Neuron (in vitro differentiated cells): ENCODE data around the gene ABHD3.
"Not testable (repeated sequence)": the region's sequence is repeated elsewhere in the genome, so short reads cannot be mapped to it uniquely, and the experiment has no call there.

Source experiments
- H2AFZ ChIP-seq: one replicate; pipeline ENCODE4 v1.6.1; 2013; ENCODE audit warnings: low read depth, mild to moderate bottlenecking, inconsistent platforms, low read length, moderate library complexity
- H3K27me3 ChIP-seq: one replicate; pipeline ENCODE4 v1.6.1; 2013; ENCODE audit warnings: low read length; ENCODE audit not compliant: insufficient read depth
- H3K36me3 ChIP-seq: one replicate; pipeline ENCODE4 v1.6.1; 2013; ENCODE audit warnings: low read length; ENCODE audit not compliant: insufficient read depth
- H3K4me1 ChIP-seq: one replicate; pipeline ENCODE4 v1.6.1; 2013; ENCODE audit warnings: low read length; ENCODE audit not compliant: insufficient read depth
- H3K4me3 ChIP-seq: 2 replicates; pipeline ENCODE4 v1.5.1; 2013; ENCODE audit warnings: mild to moderate bottlenecking, low read length, moderate library complexity
- H3K9me3 ChIP-seq: one replicate; pipeline ENCODE4 v1.6.1; 2013; ENCODE audit warnings: low read length

Gene ABHD3, protein sequence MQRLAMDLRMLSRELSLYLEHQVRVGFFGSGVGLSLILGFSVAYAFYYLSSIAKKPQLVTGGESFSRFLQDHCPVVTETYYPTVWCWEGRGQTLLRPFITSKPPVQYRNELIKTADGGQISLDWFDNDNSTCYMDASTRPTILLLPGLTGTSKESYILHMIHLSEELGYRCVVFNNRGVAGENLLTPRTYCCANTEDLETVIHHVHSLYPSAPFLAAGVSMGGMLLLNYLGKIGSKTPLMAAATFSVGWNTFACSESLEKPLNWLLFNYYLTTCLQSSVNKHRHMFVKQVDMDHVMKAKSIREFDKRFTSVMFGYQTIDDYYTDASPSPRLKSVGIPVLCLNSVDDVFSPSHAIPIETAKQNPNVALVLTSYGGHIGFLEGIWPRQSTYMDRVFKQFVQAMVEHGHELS

DNA sequence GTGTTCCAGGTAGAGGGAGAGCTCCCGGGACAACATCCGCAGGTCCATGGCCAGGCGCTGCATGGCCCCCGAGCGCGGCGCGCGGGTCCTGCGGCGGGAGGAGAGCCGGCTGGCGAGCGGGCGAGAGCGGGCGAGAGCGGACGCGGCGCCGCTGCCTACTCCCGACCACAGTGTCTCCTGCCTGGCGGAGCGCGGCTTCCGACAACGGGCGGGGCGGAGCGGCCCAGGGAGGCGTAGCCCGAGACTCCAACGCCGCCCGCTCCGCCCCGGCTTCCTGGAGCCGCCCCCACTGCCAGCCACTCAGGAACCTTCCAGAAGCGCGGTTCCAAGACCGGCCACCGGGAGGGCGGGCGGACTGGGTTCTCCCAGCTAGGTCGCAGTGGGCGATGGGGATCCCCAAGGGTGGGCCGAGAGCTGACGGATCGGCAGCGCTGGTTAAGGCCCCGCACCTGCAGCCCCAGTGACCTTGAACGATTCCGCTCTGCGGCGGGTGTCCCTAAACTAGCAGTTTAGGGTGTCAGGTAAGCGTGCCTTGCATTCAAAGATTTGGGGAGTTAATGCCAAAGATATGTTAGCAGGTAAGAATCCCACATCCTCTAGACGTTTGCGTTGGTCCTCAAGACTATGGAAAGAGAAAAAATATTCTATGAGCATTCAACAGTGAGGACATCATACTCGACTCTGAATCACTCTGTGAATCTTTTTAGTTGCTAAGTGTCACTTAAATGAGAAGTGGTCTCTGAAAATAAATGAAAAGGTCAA is at the start of gene ABHD3:
Gene ABHD3 (minus strand): TSS at position 172 of the 762 bp plus-strand sequence. CDS start 109 bp downstream, at position 63.
- H3K27me3 ChIP-seq: no peaks in the 10 kb centered on the region
- peak within 1 kb of the TSS; percentile 94 for H2AFZ ChIP-seq
- H3K4me1 ChIP-seq: peaks cover 9% of the 10 kb centered on the region
- H3K9me3 ChIP-seq: no peaks in the 10 kb centered on the region
- peak within 1 kb of the TSS; percentile 86 for H3K4me3 ChIP-seq
- H3K36me3 ChIP-seq: peaks cover 8% of the 10 kb centered on the region

GRCh38 chr18:21747764-21748693 is 43.5 kb upstream of the ABHD3 start:
- H3K4me1 ChIP-seq: peaks cover 30% of the 10 kb centered on the region
- peaks cover 4% of the 10 kb centered on the region for H3K9me3 ChIP-seq
- no peaks in the 10 kb centered on the region for H3K27me3 ChIP-seq
- H3K36me3 ChIP-seq: no peaks in the 10 kb centered on the region
- H3K4me3 ChIP-seq: no peak overlapping the region
- H2AFZ ChIP-seq: no peak overlapping the region

DNA sequence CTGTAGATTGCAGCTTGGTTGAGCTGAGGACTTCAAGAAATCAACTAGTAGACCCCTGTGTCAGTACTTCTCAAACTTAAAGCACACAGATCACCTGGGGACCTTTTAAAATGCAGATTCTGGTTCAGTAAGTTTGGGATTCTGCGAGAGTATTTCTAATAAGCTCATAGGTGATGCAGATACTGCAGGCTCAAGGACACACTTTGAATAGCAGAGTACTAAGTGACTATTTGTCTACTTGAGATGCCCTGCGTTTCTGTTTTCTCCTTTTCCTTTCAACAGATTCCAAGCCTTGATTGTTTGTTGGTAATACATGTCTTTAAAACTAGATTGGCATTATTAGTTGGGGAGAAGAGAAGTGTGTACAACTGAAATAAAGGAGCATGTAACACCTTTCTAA is 42.7 kb upstream of the ABHD3 start:
- Histone ChIP-seq H3K9me3 (peaks cover 4% of the 10 kb centered on the region), H3K4me3 (no peak overlapping the region), H2AFZ (no peak overlapping the region), H3K4me1 (peaks cover 29% of the 10 kb centered on the region), H3K27me3 (no peaks in the 10 kb centered on the region), H3K36me3 (no peaks in the 10 kb centered on the region)

DNA sequence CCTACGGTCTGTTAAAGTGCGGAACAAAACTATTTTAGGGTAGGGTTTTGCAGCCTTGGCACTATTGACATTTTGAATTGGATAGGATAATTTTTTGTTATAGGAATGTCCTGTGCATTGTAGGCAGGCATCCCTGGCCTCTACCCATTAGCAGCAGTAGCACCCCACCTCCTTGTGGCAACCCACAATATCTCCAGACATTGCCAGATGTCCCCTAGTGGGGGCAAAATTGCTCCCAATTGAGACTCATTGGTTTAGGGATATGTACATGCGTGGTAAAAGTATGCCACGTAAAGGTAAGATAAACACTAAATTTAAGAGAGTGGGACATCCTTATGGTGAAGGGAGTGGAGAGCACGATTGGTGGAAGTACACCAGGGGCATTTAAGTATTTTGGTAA is 40.7 kb upstream of the ABHD3 start:
- H2AFZ ChIP-seq: no peak overlapping the region
- H3K4me1 ChIP-seq: peaks cover 22% of the 10 kb centered on the region
- no peaks in the 10 kb centered on the region for H3K27me3 ChIP-seq
- H3K9me3 ChIP-seq: peaks cover 4% of the 10 kb centered on the region
- H3K36me3 ChIP-seq: no peaks in the 10 kb centered on the region
- H3K4me3 ChIP-seq: no peak overlapping the region

GRCh38 chr18:21743166-21743832 is 38.7 kb upstream of the ABHD3 start:
- Histone ChIP-seq H3K9me3 (peaks cover 4% of the 10 kb centered on the region), H3K4me1 (peaks cover 27% of the 10 kb centered on the region), H2AFZ (no peak overlapping the region), H3K36me3 (no peaks in the 10 kb centered on the region), H3K27me3 (no peaks in the 10 kb centered on the region), H3K4me3 (peak overlapping the region; percentile 99)

- Histone ChIP-seq H3K4me1 (peaks cover 19% of the 10 kb centered on the region), H3K27me3 (no peaks in the 10 kb centered on the region), H3K4me3 (peak overlapping the region; percentile 99), H2AFZ (no peak overlapping the region), H3K9me3 (peaks cover 4% of the 10 kb centered on the region), H3K36me3 (no peaks in the 10 kb centered on the region)
These were observed 37.7 kb upstream of the ABHD3 start for GRCh38 chr18:21742315-21742687.

DNA sequence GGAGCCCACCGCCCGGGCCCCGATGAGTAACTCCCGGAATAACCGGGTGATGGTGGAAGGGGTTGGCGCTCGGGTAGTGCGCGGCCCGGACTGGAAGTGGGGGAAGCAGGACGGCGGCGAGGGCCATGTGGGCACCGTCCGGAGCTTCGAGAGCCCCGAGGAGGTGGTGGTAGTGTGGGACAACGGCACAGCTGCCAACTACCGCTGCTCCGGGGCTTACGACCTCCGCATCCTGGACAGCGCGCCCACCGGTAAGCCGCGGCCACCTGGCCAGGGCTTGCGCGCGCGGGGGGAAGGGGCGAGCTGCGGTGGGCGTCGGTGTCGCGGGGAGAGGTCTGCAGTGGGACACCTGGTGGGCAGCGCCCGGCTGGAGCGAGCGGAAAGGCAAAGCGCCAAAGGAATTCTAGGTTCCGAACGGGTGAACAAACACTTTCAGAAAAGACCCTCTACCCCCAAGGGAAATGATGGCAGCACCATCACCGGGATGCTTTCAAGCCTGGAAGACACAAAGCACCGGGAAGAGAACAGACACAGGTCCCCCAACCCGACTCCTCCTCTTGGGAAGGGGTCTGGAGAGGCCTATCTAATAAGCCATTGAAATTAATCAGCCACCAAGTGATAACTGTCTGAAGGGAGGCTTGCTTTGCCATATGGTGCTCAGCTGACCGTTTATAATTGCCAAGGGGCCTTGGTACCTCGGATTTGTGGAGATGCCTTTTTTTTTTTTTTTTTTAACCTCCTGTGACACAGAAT is 37.2 kb upstream of the ABHD3 start:
- H3K4me3 ChIP-seq: peak overlapping the region; percentile 99
- H3K36me3 ChIP-seq: no peaks in the 10 kb centered on the region
- H3K27me3 ChIP-seq: no peaks in the 10 kb centered on the region
- peak overlapping the region; percentile 49 for H2AFZ ChIP-seq
- peaks cover 4% of the 10 kb centered on the region for H3K9me3 ChIP-seq
- H3K4me1 ChIP-seq: peaks cover 13% of the 10 kb centered on the region

GRCh38 chr18:21741312-21741561 is 36.7 kb upstream of the ABHD3 start:
- Histone ChIP-seq H3K36me3 (no peaks in the 10 kb centered on the region), H3K4me3 (peak overlapping the region; percentile 99)

GRCh38 chr18:21740538-21741311 is 36.2 kb upstream of the ABHD3 start, which contains the start of gene MIB1:
TSS of gene MIB1 (plus strand) at chr18:21740792. CDS start at chr18:21741584, 792 bp downstream.
- Histone ChIP-seq H3K27me3 (no peaks in the 10 kb centered on the region), H3K4me1 (peaks cover 6% of the 10 kb centered on the region), H3K36me3 (no peaks in the 10 kb centered on the region), H3K9me3 (peaks cover 3% of the 10 kb centered on the region), H2AFZ (peak within 1 kb of the TSS; percentile 92), H3K4me3 (peak within 1 kb of the TSS; percentile 99)

More at GRCh38 chr18:21741312-21741561, 36.7 kb upstream of the ABHD3 start:
- Histone ChIP-seq H2AFZ (peak overlapping the region; percentile 92), H3K4me1 (peaks cover 8% of the 10 kb centered on the region), H3K27me3 (no peaks in the 10 kb centered on the region), H3K9me3 (peaks cover 4% of the 10 kb centered on the region)

DNA sequence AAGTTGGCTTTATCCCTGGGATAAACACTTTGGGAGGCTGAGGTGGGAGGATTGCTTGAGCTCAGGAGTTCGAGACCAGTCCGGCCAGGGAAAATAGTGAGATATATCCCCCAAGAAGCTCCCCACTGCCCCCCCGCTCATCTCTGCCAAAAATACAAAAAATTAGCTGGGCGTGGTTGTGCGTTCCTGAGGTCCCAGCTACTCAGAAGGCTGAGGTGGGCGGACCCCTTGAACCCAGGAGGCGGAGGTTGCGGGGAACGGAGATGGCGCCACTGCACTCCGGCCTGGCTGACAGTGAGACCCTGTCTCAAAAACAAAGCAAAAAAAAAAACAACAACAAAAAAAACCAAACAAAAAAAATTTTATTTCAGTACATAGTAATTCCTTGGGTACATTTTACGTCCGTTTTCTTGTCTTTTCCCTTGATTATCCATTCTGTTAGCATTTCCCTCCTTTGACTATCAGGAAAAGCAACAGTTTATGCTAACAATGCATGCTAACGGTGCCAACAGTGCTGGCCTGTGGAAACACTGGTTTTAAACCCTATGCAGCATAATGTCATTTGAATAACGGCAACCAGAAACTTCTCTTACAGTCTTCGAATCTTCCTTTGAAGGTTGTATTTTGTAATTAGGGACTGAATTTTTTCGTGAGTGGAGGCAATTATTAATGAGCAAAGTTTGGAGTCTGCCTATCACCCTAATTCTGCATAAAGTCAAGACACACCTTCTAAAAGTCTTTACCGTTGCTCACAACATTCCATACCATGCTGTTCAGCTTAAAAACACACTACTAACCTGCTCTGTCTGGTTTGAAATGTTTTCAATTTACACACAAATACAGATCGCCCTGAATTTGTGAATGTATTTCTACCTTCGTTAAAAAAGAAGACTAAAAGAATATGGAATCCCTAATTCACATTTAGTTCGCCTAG is 35.3 kb upstream of the ABHD3 start:
- Histone ChIP-seq H3K27me3 (no peaks in the 10 kb centered on the region), H3K4me3 (peak overlapping the region; percentile 45), H3K4me1 (peaks cover 6% of the 10 kb centered on the region), H3K9me3 (no peaks in the 10 kb centered on the region), H3K36me3 (no peaks in the 10 kb centered on the region), H2AFZ (peak overlapping the region; percentile 92)

DNA sequence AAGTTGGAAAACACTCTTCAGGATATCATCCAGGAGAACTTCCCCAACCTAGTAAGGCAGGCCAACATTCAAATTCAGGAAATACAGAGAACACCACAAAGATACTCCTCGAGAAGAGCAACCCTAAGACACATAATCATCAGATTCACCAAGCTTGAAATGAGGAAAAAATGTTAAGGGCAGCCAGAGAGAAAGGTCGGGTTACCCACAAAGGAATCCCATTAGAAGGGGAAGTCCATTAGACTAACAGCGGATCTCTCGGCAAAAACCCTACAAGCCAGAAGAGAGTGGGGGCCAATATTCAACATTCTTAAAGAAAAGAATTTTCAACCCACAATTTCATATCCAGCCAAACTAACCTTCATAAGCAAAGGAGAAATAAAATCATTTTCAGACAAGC is 32.4 kb upstream of the ABHD3 start:
- not testable (repeated sequence) for H3K4me1 ChIP-seq, H3K4me3 ChIP-seq, H3K9me3 ChIP-seq, H3K36me3 ChIP-seq, H3K27me3 ChIP-seq, H2AFZ ChIP-seq
